ENCODE results near the gene DGCR2. TPM values are rescaled to one million over a fixed set of nuclear protein-coding genes. Genes with fewer than 3 reads are reported as not detected.

Gene DGCR2
- total and polyA plus RNA-seq, 3 donors from 2014 or later = 64.6 to 106 (median 89.5) TPM

DNA sequence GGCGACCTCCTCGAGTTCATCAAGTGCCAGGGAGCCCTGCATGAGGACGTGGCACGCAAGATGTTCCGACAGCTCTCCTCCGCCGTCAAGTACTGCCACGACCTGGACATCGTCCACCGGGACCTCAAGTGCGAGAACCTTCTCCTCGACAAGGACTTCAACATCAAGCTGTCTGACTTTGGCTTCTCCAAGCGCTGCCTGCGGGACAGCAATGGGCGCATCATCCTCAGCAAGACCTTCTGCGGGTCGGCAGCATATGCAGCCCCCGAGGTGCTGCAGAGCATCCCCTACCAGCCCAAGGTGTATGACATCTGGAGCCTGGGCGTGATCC, 9.4 kb upstream of the DGCR2 start:
- 95 to 96% methylated on average over 15 to 19 of the region's 19 CpGs for whole genome bisulfite sequencing, 2 donors
- peaks cover 5% of the 10 kb centered on the region for H3K4me1 ChIP-seq
- no peaks in the 10 kb centered on the region for H3K36me3 ChIP-seq (ENCODE audit: low read depth, missing control alignments)
- DNase-seq = no peak
- no peaks in the 10 kb centered on the region for H3K27me3 ChIP-seq
- H3K4me3 ChIP-seq = no peak overlapping the region
- no peak overlapping the region for H3K27ac ChIP-seq
- TF ChIP-seq POLR2A (IDR thresholded peaks at IDR 0.05) = no peak
- TF ChIP-seq, protein P1, sequence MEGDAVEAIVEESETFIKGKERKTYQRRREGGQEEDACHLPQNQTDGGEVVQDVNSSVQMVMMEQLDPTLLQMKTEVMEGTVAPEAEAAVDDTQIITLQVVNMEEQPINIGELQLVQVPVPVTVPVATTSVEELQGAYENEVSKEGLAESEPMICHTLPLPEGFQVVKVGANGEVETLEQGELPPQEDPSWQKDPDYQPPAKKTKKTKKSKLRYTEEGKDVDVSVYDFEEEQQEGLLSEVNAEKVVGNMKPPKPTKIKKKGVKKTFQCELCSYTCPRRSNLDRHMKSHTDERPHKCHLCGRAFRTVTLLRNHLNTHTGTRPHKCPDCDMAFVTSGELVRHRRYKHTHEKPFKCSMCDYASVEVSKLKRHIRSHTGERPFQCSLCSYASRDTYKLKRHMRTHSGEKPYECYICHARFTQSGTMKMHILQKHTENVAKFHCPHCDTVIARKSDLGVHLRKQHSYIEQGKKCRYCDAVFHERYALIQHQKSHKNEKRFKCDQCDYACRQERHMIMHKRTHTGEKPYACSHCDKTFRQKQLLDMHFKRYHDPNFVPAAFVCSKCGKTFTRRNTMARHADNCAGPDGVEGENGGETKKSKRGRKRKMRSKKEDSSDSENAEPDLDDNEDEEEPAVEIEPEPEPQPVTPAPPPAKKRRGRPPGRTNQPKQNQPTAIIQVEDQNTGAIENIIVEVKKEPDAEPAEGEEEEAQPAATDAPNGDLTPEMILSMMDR (IDR thresholded peaks at IDR 0.05) = no peak
- intact Hi-C loops (cut with DNase I; ENCODE audit: low total_unique reads) = loop anchor here (10.0 kb wide), 1 partner anchor 503 kb away; no protein-coding TSS in a partner anchor
- no peaks in the 10 kb centered on the region for H3K9me3 ChIP-seq

DNA sequence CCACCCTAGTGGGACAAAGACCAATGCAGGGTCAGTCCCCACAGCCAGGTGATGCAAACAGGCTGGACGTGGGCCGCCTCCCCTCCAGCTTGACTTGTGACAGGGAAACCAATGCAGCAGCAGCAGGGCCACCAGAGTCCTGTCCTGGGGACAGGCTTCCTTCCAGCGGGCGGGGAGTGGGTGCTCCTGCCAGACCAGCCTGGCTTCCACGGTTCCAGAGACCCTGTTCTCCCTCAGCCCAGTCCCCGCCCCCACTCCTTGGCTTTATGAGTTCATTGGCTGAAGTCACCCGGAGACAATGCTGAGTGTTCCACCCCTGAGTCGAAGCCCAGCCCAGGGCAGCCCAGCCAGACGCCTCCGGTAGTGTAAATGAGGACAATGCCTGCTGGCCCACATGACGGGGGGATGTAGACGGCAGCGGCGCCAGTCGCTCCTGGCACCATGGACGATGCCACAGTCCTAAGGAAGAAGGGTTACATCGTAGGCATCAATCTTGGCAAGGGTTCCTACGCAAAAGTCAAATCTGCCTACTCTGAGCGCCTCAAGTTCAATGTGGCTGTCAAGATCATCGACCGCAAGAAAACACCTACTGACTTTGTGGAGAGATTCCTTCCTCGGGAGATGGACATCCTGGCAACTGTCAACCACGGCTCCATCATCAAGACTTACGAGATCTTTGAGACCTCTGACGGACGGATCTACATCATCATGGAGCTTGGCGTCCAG, 8.9 kb upstream of the DGCR2 start, which contains the start of gene TSSK2:
TSS of gene TSSK2 (plus strand) at position 350 of the 726 bp plus-strand sequence. CDS start at position 442, 92 bp downstream.
- Histone ChIP-seq H3K4me3 (no peak within 1 kb of the TSS), H3K4me1 (peaks cover 5% of the 10 kb centered on the region), H3K9me3 (no peaks in the 10 kb centered on the region), H3K36me3 (ENCODE audit: low read depth, missing control alignments) (no peaks in the 10 kb centered on the region), H3K27ac (no peak within 1 kb of the TSS), H3K27me3 (no peaks in the 10 kb centered on the region)
- no peak for DNase-seq
- TF ChIP-seq, protein P1 (IDR thresholded peaks at IDR 0.05) = no peak
- TF ChIP-seq POLR2A (IDR thresholded peaks at IDR 0.05) = no peak
- 88 to 97% methylated on average over 12 to 27 of the region's 27 CpGs for WGBS, 2 donors
- intact Hi-C loops (cut with DNase I; ENCODE audit: low total_unique reads) = loop anchor here (10.0 kb wide), 1 partner anchor 504 kb away; no protein-coding TSS in a partner anchor

DNA sequence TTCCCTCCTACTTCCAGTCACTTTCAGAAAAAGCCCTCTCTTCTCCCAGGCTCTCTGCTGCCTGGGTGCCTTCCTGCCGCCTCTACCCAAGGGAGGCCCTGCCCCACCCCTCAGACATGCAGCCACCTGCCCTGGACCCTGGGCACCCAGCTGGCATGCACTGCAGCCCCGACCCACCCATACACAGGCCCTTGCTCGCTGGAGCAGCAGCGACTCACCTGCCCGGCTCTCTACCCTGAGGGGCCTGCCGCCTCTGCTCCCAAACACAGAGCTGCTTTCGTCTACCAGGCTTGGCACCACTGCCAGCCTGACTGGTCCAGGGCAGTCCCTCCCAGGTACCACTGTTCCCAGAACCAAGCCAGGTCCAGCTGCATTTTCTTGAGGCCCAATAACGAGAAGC, 7.7 kb upstream of the DGCR2 start:
- Histone ChIP-seq H3K4me1 (peaks cover 5% of the 10 kb centered on the region), H3K27me3 (no peaks in the 10 kb centered on the region), H3K27ac (no peak overlapping the region), H3K9me3 (no peaks in the 10 kb centered on the region), H3K36me3 (ENCODE audit: low read depth, missing control alignments) (no peaks in the 10 kb centered on the region), H3K4me3 (no peak overlapping the region)
- no peak for TF ChIP-seq POLR2A (IDR thresholded peaks at IDR 0.05)
- TF ChIP-seq, protein P1 (IDR thresholded peaks at IDR 0.05) = no peak
- intact Hi-C loops (cut with DNase I; ENCODE audit: low total_unique reads) = loop anchor here (10.0 kb wide), 1 partner anchor 505 kb away; no protein-coding TSS in a partner anchor
- no peak for DNase-seq
- 76 to 81% methylated on average over 5 to 8 of the region's 8 CpGs for WGBS, 2 donors

DNA sequence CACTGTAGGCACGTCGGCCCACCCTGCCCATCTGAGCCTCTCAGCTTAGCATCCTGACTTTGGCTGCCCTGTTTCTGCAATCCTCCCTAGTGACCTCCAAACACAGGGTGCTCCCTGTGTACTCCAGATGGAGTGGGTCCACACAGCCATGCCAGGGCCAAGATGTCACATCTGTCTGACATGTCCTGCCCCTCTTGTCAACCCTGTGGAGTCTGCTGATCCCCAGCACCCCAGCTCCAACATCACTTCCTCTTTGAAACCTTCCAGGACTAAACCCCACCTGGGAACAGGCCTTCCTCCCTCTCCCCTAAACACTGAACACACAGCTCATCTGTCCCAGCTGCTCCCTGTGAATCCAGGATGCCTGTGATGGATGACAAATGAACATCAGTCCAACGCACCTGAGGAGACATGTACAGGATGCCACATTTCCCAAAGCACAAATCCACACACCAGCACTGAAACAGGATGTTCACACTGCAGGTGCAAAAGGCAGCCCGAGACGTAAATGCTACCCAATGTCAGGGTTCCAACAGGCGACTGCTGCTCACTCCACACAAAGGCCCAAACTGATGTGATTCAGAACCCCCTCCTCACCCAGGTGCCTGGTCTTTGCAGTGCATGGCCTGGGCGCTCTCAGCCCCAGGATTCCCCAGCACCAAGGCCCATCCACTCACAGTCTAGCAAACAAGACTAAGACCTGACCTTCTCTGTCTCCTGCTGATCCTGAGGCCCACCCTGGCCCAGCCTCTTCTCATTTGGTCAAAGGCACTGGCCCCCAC, 6.9 kb upstream of the DGCR2 start:
- H3K4me1 ChIP-seq = peaks cover 5% of the 10 kb centered on the region
- H3K4me3 ChIP-seq = no peak overlapping the region
- intact Hi-C loops (cut with DNase I; ENCODE audit: low total_unique reads) = no loop called here
- WGBS, 2 donors = 73 to 95% methylated on average over 7 of the region's 7 CpGs
- TF ChIP-seq POLR2A (IDR thresholded peaks at IDR 0.05) = no peak
- TF ChIP-seq, protein P1 (IDR thresholded peaks at IDR 0.05) = no peak
- no peaks in the 10 kb centered on the region for H3K27me3 ChIP-seq
- H3K9me3 ChIP-seq = no peaks in the 10 kb centered on the region
- no peaks in the 10 kb centered on the region for H3K36me3 ChIP-seq (ENCODE audit: low read depth, missing control alignments)
- no peak for DNase-seq
- H3K27ac ChIP-seq = no peak overlapping the region
